Osteocyte (in vitro differentiated cells): Measurements from ENCODE around the gene MOB3A. TPM values are rescaled to one million over a fixed set of nuclear protein-coding genes. Genes with fewer than 3 reads are reported as not detected.

Source experiments
- DNase-seq: peaks from one replicate; pipeline ENCODE4 v3.0.0; 2021; ENCODE audit warnings: mixed read lengths; ENCODE audit not compliant: unreplicated experiment; ENCODE audit errors: extremely low spot score
- H3K27ac Mint-ChIP-seq: one replicate; pipeline ENCODE4 v1.8.0; 2021; ENCODE audit warnings: mild to moderate bottlenecking, mixed read lengths; ENCODE audit not compliant: unreplicated experiment
- H3K27me3 Mint-ChIP-seq: one replicate; pipeline ENCODE4 v1.8.0; 2021; ENCODE audit warnings: mixed read lengths; ENCODE audit not compliant: unreplicated experiment
- H3K36me3 Mint-ChIP-seq: one replicate; pipeline ENCODE4 v1.8.0; 2021; ENCODE audit warnings: mixed read lengths; ENCODE audit not compliant: unreplicated experiment
- H3K4me1 Mint-ChIP-seq: one replicate; pipeline ENCODE4 v1.8.0; 2021; ENCODE audit warnings: mixed read lengths; ENCODE audit not compliant: unreplicated experiment
- H3K4me3 Mint-ChIP-seq: one replicate; pipeline ENCODE4 v1.8.0; 2021; ENCODE audit warnings: mild to moderate bottlenecking, moderate library complexity, mixed read lengths; ENCODE audit not compliant: unreplicated experiment
- H3K9me3 Mint-ChIP-seq: one replicate; pipeline ENCODE4 v1.8.0; 2021; ENCODE audit warnings: mixed read lengths; ENCODE audit not compliant: unreplicated experiment
- CTCF ChIP-seq: fragments of 200-600 bp; sonication (generic); IDR thresholded peaks from 2 replicates; pipeline ENCODE4 v1.5.0; 2021; ENCODE audit warnings: antibody characterized with exemption, mild to moderate bottlenecking, moderate library complexity
- total RNA-seq: library from RNA; stranded (reverse); gene quantifications from 2 replicates; pipeline ENCODE4 v1.2.1, GENCODE V29; 2021

MOB3A gene
- total RNA-seq, 1 donor from 2014 or later, result 50.6 TPM

GRCh38 chr19:2111425-2111824 lies 15.3 kb upstream of the MOB3A start:
- H3K36me3 Mint-ChIP-seq, result peaks cover 41% of the 10 kb centered on the region
- no peaks in the 10 kb centered on the region for H3K27me3 Mint-ChIP-seq
- no peak for DNase-seq
- no peak overlapping the region for H3K27ac Mint-ChIP-seq
- H3K9me3 Mint-ChIP-seq, result no peaks in the 10 kb centered on the region
- TF ChIP-seq CTCF, result no peak
- no peak overlapping the region for H3K4me3 Mint-ChIP-seq
- peaks cover 4% of the 10 kb centered on the region for H3K4me1 Mint-ChIP-seq

- Mint-ChIP-seq H3K4me1 (peaks cover 4% of the 10 kb centered on the region), H3K36me3 (peaks cover 47% of the 10 kb centered on the region), H3K27me3 (no peaks in the 10 kb centered on the region), H3K27ac (no peak overlapping the region), H3K9me3 (no peaks in the 10 kb centered on the region), H3K4me3 (no peak overlapping the region)
- no peak for DNase-seq
- no peak for TF ChIP-seq CTCF
These were observed 14.7 kb upstream of the MOB3A start for GRCh38 chr19:2110822-2111221.

- TF ChIP-seq CTCF, result no peak
- Mint-ChIP-seq H3K36me3 (peaks cover 47% of the 10 kb centered on the region), H3K27me3 (no peaks in the 10 kb centered on the region), H3K27ac (no peak overlapping the region), H3K4me1 (peaks cover 3% of the 10 kb centered on the region), H3K4me3 (no peak overlapping the region), H3K9me3 (no peaks in the 10 kb centered on the region)
- DNase-seq, result no peak
These were observed 13.1 kb upstream of the MOB3A start for GRCh38 chr19:2109046-2109864.

GRCh38 chr19:2108251-2109016 lies 12.3 kb upstream of the MOB3A start:
- TF ChIP-seq CTCF, result no peak
- Mint-ChIP-seq H3K27me3 (no peaks in the 10 kb centered on the region), H3K4me1 (no peaks in the 10 kb centered on the region), H3K9me3 (no peaks in the 10 kb centered on the region), H3K4me3 (no peak overlapping the region), H3K36me3 (peaks cover 49% of the 10 kb centered on the region), H3K27ac (no peak overlapping the region)
- no peak for DNase-seq

- H3K4me3 Mint-ChIP-seq, result no peak overlapping the region
- H3K27ac Mint-ChIP-seq, result no peak overlapping the region
- TF ChIP-seq CTCF, result no peak
- no peaks in the 10 kb centered on the region for H3K27me3 Mint-ChIP-seq
- peaks cover 48% of the 10 kb centered on the region for H3K36me3 Mint-ChIP-seq
- H3K9me3 Mint-ChIP-seq, result no peaks in the 10 kb centered on the region
- H3K4me1 Mint-ChIP-seq, result no peaks in the 10 kb centered on the region
- DNase-seq, result no peak
These were observed 7.0 kb upstream of the MOB3A start for GRCh38 chr19:2103045-2103707.
